HG03378 (cell line): ENCODE results near the gene CD160.
A peak's percentile ranks its signal among the peaks of the same experiment; 100 is the strongest.
"Not testable (repeated sequence)": the region's sequence is repeated elsewhere in the genome, so short reads cannot be mapped to it uniquely, and the experiment has no call there.

ENCODE experiments used
- ATAC-seq: cut with Tn5 transposase; IDR thresholded peaks from one replicate; pipeline ENCODE4 v1.9.1; 2021; ENCODE audit warnings: mild to moderate bottlenecking, moderate library complexity; ENCODE audit not compliant: unreplicated experiment

The CD160 gene

GRCh38 chr1:145708063-145708462 is 11.2 kb upstream of the CD160 start:
- ATAC-seq = no peak

- no peak for ATAC-seq
These were observed 8.8 kb upstream of the CD160 start for GRCh38 chr1:145710291-145711027.

- ATAC-seq = no peak
These were observed 8.1 kb upstream of the CD160 start for GRCh38 chr1:145711213-145711651.

- no peak for ATAC-seq
These were observed 4.7 kb upstream of the CD160 start for GRCh38 chr1:145714524-145715111.

- no peak for ATAC-seq
These were observed 2.5 kb upstream of the CD160 start for GRCh38 chr1:145716641-145717345.

- ATAC-seq = no peak
These were observed 1.5 kb upstream of the CD160 start for GRCh38 chr1:145717833-145718232.

- ATAC-seq = not testable (repeated sequence)
These were observed 834 bp upstream of the CD160 start for GRCh38 chr1:145718465-145718864.

GRCh38 chr1:145720556-145720877 is 1.2 kb downstream of the CD160 start:
- ATAC-seq = no peak

- peak; percentile 54 for ATAC-seq
These were observed 1.8 kb downstream of the CD160 start for GRCh38 chr1:145720878-145721671.

GRCh38 chr1:145726193-145726592 is 6.9 kb downstream of the CD160 start:
- ATAC-seq = not testable (repeated sequence)

- ATAC-seq = no peak
These were observed 9.9 kb downstream of the CD160 start for GRCh38 chr1:145729196-145729595.

- no peak for ATAC-seq
These were observed 10.6 kb downstream of the CD160 start for GRCh38 chr1:145729666-145730436.

GRCh38 chr1:145730467-145730866 is 11.2 kb downstream of the CD160 start:
- no peak for ATAC-seq

- ATAC-seq = no peak
These were observed 11.6 kb downstream of the CD160 start for GRCh38 chr1:145730900-145731299.

- no peak for ATAC-seq
These were observed 16.9 kb downstream of the CD160 start for GRCh38 chr1:145736191-145736590.

GRCh38 chr1:145740269-145740668 is 21.0 kb downstream of the CD160 start:
- ATAC-seq = no peak

GRCh38 chr1:145747398-145748247 is 28.3 kb downstream of the CD160 start:
- ATAC-seq = no peak

GRCh38 chr1:145750426-145750825 is 31.1 kb downstream of the CD160 start:
- no peak for ATAC-seq

GRCh38 chr1:145751491-145752037 is 32.3 kb downstream of the CD160 start:
- no peak for ATAC-seq
